GM12873 (cell line): Measurements from ENCODE around the gene TMEM88.

Experiments
- CTCF ChIP-seq: IDR thresholded peaks from 2 replicates; pipeline ENCODE4 v1.5.1; 2012; ENCODE audit warnings: low read depth, mild to moderate bottlenecking, moderate library complexity, low read length, control low read depth; ENCODE audit not compliant: insufficient read depth; ENCODE audit errors: missing control alignments

The TMEM88 gene

DNA sequence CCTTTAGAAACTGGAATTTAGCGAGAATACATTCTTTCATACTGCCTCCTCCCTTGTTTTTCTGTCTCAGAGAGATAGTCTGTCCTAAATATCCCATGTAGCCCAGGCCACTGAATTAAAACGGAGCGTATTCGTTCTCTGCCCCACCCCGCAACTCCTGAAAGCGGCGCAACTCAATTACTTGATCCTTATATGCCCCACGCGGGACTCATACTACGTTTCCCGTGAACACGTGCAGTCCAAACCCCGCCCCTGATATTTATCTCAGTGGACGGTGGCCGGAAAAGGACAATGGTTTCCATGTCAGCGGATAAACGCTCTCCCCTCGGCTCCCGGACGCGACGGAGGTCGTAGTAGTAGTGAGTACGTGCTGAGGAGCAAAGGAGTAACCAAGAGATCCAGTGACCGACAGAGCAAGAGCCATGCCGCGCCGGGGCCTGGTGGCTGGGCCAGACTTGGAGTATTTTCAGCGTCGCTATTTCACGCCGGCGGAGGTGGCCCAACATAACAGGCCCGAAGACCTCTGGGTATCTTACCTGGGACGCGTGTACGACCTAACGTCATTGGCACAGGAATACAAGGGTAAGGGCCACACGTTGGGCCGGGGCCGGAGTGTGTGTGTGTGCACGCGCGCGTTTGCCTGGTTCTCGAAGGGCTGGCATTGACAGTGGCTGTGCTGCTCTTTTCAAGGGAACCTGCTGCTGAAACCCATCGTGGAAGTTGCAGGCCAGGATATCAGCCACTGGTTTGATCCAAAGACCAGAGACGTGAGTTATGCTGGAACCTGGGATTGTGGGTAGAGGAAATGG is 3.1 kb downstream of the TMEM88 start, which contains the start of gene CYB5D1:
TSS of gene CYB5D1 (plus strand) at position 291 of the 809 bp plus-strand sequence. CDS start at position 423, 132 bp downstream.
- no peak for TF ChIP-seq CTCF

GRCh38 chr17:7858522-7858810 is 3.6 kb downstream of the TMEM88 start:
- peak; percentile 55 for TF ChIP-seq CTCF

- no peak for TF ChIP-seq CTCF
Measured at GRCh38 chr17:7859028-7859427, 4.2 kb downstream of the TMEM88 start.

DNA sequence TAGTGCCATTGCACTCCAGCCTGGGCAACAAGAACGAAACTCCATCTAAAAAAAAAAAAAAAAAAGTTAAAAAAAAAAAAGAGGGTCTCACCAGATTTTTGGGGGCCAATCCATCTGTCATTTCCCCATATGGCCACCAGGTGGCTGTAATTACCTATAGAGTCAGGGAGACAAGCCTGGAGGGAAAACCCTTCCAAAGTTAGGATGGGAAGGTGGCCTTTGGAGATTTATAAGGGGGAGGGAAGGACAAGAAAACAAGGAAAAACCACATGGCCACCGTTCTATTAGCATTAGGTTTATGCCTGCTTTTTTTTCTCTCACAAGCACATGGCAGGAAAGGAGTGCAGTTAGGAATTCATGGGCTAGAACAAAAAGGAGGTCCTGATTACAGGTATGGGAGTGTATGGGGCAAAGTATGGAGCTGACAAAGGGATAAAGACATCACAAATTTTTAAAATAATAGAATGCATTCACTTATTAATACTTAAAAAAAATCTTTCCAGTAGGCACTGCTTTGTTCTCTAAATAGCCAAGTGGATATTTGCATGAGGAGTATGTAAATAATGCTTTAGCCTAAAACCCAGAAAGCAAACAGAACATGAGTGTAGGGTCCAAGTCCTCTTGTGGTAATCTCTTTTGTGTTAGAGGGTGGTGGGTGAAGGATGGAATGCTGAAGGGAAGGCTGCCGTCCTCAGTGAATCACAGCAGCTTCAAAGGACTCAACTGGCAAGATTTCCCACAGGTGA is 8.0 kb downstream of the TMEM88 start:
- TF ChIP-seq CTCF = peak; percentile 69

GRCh38 chr17:7864995-7865650 is 10.3 kb downstream of the TMEM88 start:
- TF ChIP-seq CTCF = no peak

DNA sequence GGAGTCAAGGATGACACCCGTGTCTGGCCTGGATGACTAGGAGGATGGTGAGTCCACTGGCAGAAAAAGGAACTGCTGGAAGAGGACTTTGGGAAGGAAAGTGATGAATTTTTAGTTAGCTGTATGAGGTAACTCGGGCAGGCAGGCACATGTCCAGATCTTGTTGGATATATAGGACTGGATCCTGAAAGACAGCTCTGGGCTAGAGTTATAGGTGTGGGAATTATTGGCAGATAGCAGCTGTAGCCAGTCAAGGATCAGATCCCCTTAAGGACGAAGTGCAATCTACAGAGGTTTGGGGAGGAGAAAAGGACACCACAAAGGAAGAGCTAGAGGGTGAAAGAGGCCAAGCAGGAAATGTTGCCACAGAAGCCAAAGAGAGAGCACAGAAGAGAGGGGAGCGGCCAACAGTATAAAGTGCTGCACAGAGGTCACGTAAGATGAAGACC is 13.0 kb downstream of the TMEM88 start:
- no peak for TF ChIP-seq CTCF

DNA sequence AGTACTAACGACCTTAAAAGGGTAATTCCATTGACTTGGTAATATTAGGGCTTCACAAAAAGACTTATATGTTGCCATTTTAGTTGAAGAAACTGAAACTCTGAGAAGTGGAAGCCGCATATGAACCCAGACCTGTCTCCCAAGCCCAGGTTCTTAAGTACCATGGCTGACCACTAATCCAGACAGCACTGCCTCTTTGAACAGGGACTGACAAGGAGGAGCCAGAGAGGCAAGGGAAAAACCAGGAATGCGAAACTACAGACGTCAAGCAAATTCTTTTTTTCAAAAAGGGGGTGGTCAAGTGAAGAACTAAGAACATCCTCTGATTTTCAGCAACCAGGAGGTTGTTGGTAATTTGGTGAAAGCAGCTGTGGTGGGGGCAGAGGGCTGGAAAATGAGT is 18.2 kb downstream of the TMEM88 start:
- TF ChIP-seq CTCF = no peak
